ENCODE results near the gene RS1.

Gene RS1

GRCh38 chrX:18624599-18624998 lies 47.3 kb downstream of the RS1 start:
- Histone ChIP-seq H3K27me3 (ENCODE audit: low read length) (no peaks in the 10 kb centered on the region), H4K20me1 (ENCODE audit: low read depth, low read length) (no peaks in the 10 kb centered on the region), H3K9me3 (ENCODE audit: insufficient read depth, low read length) (no peaks in the 10 kb centered on the region), H3K36me3 (ENCODE audit: low read length) (no peaks in the 10 kb centered on the region), H3K9me2 (replicated peaks; ENCODE audit: insufficient read depth, low read length) (no peaks in the 10 kb centered on the region), H3K4me3 (ENCODE audit: insufficient read depth, low read length, poor library complexity, severe bottlenecking) (no peak overlapping the region), H3K9ac (ENCODE audit: low read length) (no peak overlapping the region), H3K79me2 (ENCODE audit: insufficient read depth, low read length) (no peaks in the 10 kb centered on the region), H3K4me2 (ENCODE audit: low read depth, low read length, poor library complexity, severe bottlenecking) (no peak overlapping the region), H2AFZ (ENCODE audit: low read depth, low read length, severe bottlenecking) (no peak overlapping the region), H3F3A (ENCODE audit: insufficient read depth) (no peaks in the 10 kb centered on the region), H3K27ac (ENCODE audit: low read depth, low read length) (no peak overlapping the region)
- no peak for TF ChIP-seq CTCF (IDR thresholded peaks at IDR 0.05; ENCODE audit: insufficient read depth, low read length, poor library complexity, severe bottlenecking)
- TF ChIP-seq EZH2phosphoT487 (conservative IDR thresholded peaks at IDR 0.05; ENCODE audit: low read length): no peak

- Histone ChIP-seq H3F3A (ENCODE audit: insufficient read depth) (no peaks in the 10 kb centered on the region), H3K9me2 (replicated peaks; ENCODE audit: insufficient read depth, low read length) (no peaks in the 10 kb centered on the region), H3K27ac (ENCODE audit: low read depth, low read length) (no peak overlapping the region), H3K4me2 (ENCODE audit: low read depth, low read length, poor library complexity, severe bottlenecking) (no peak overlapping the region), H4K20me1 (ENCODE audit: low read depth, low read length) (no peaks in the 10 kb centered on the region), H2AFZ (ENCODE audit: low read depth, low read length, severe bottlenecking) (no peak overlapping the region), H3K9me3 (ENCODE audit: insufficient read depth, low read length) (no peaks in the 10 kb centered on the region), H3K36me3 (ENCODE audit: low read length) (no peaks in the 10 kb centered on the region), H3K9ac (ENCODE audit: low read length) (no peak overlapping the region), H3K79me2 (ENCODE audit: insufficient read depth, low read length) (no peaks in the 10 kb centered on the region), H3K4me3 (ENCODE audit: insufficient read depth, low read length, poor library complexity, severe bottlenecking) (no peak overlapping the region), H3K27me3 (ENCODE audit: low read length) (no peaks in the 10 kb centered on the region)
- TF ChIP-seq EZH2phosphoT487 (conservative IDR thresholded peaks at IDR 0.05; ENCODE audit: low read length) (no peak), CTCF (IDR thresholded peaks at IDR 0.05; ENCODE audit: insufficient read depth, low read length, poor library complexity, severe bottlenecking) (no peak)
These were observed 51.6 kb downstream of the RS1 start for GRCh38 chrX:18620349-18620748.

- no peak overlapping the region for H3K9ac ChIP-seq (ENCODE audit: low read length)
- H2AFZ ChIP-seq (ENCODE audit: low read depth, low read length, severe bottlenecking): no peak overlapping the region
- no peak overlapping the region for H3K4me2 ChIP-seq (ENCODE audit: low read depth, low read length, poor library complexity, severe bottlenecking)
- H3K27me3 ChIP-seq (ENCODE audit: low read length): no peaks in the 10 kb centered on the region
- no peaks in the 10 kb centered on the region for H3K36me3 ChIP-seq (ENCODE audit: low read length)
- H3F3A ChIP-seq (ENCODE audit: insufficient read depth): no peaks in the 10 kb centered on the region
- no peaks in the 10 kb centered on the region for H4K20me1 ChIP-seq (ENCODE audit: low read depth, low read length)
- no peaks in the 10 kb centered on the region for H3K79me2 ChIP-seq (ENCODE audit: insufficient read depth, low read length)
- no peaks in the 10 kb centered on the region for H3K9me2 ChIP-seq (replicated peaks; ENCODE audit: insufficient read depth, low read length)
- H3K9me3 ChIP-seq (ENCODE audit: insufficient read depth, low read length): no peaks in the 10 kb centered on the region
- no peak overlapping the region for H3K27ac ChIP-seq (ENCODE audit: low read depth, low read length)
- no peak overlapping the region for H3K4me3 ChIP-seq (ENCODE audit: insufficient read depth, low read length, poor library complexity, severe bottlenecking)
- TF ChIP-seq EZH2phosphoT487 (conservative IDR thresholded peaks at IDR 0.05; ENCODE audit: low read length) (no peak), CTCF (IDR thresholded peaks at IDR 0.05; ENCODE audit: insufficient read depth, low read length, poor library complexity, severe bottlenecking) (no peak)
These were observed 52.6 kb downstream of the RS1 start for GRCh38 chrX:18619288-18619687.

- Histone ChIP-seq H3K27ac (ENCODE audit: low read depth, low read length) (no peak overlapping the region), H3K27me3 (ENCODE audit: low read length) (no peaks in the 10 kb centered on the region), H3K36me3 (ENCODE audit: low read length) (no peaks in the 10 kb centered on the region), H3K79me2 (ENCODE audit: insufficient read depth, low read length) (no peaks in the 10 kb centered on the region), H4K20me1 (ENCODE audit: low read depth, low read length) (no peaks in the 10 kb centered on the region), H3F3A (ENCODE audit: insufficient read depth) (no peaks in the 10 kb centered on the region), H3K9ac (ENCODE audit: low read length) (no peak overlapping the region), H3K9me3 (ENCODE audit: insufficient read depth, low read length) (no peaks in the 10 kb centered on the region), H3K9me2 (replicated peaks; ENCODE audit: insufficient read depth, low read length) (no peaks in the 10 kb centered on the region), H2AFZ (ENCODE audit: low read depth, low read length, severe bottlenecking) (no peak overlapping the region), H3K4me2 (ENCODE audit: low read depth, low read length, poor library complexity, severe bottlenecking) (no peak overlapping the region), H3K4me3 (ENCODE audit: insufficient read depth, low read length, poor library complexity, severe bottlenecking) (no peak overlapping the region)
- TF ChIP-seq CTCF (IDR thresholded peaks at IDR 0.05; ENCODE audit: insufficient read depth, low read length, poor library complexity, severe bottlenecking) (no peak), EZH2phosphoT487 (conservative IDR thresholded peaks at IDR 0.05; ENCODE audit: low read length) (no peak)
These were observed 54.5 kb downstream of the RS1 start for GRCh38 chrX:18617407-18617750.

Data from SU-DHL-6 (cell line).